C4-2B (cell line): ENCODE results near the gene FAT4.
A peak's percentile ranks its signal among the peaks of the same experiment; 100 is the strongest.

Source experiments
- H3K27ac ChIP-seq: fragments of 450-650 bp; 2 replicates; pipeline ENCODE4 v1.5.1; 2017
- ZFX ChIP-seq: fragments of 450-650 bp; IDR thresholded peaks from 2 replicates; pipeline ENCODE4 v1.6.1; 2017
- TF ChIP-seq, protein P1 (sequence below): fragments of 450-650 bp; conservative IDR thresholded peaks from 2 replicates; pipeline ENCODE4 v1.5.1; 2017; ENCODE audit warnings: mild to moderate bottlenecking

The FAT4 gene

DNA sequence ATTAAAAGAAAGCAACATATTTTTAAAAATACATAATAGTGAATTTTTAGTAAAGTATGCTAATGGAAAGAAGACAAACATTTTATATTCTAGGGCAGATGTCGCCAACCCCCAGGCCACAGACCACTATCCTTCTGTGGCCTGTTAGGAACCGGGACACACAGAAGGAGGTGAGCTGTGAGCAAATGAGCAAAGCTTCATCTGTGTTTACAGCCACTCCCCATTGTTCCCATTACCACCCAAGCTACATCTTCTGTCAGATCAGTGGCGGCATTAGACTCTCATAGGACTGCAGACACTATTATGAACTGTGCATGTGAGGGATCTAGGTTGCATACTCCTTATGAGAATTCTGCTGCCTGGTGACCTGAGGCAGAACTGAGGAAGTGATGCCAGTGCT, 37.0 kb upstream of the FAT4 start:
- no peak overlapping the region for H3K27ac ChIP-seq
- TF ChIP-seq, protein P1, sequence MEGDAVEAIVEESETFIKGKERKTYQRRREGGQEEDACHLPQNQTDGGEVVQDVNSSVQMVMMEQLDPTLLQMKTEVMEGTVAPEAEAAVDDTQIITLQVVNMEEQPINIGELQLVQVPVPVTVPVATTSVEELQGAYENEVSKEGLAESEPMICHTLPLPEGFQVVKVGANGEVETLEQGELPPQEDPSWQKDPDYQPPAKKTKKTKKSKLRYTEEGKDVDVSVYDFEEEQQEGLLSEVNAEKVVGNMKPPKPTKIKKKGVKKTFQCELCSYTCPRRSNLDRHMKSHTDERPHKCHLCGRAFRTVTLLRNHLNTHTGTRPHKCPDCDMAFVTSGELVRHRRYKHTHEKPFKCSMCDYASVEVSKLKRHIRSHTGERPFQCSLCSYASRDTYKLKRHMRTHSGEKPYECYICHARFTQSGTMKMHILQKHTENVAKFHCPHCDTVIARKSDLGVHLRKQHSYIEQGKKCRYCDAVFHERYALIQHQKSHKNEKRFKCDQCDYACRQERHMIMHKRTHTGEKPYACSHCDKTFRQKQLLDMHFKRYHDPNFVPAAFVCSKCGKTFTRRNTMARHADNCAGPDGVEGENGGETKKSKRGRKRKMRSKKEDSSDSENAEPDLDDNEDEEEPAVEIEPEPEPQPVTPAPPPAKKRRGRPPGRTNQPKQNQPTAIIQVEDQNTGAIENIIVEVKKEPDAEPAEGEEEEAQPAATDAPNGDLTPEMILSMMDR = no peak
- no peak for TF ChIP-seq ZFX

DNA sequence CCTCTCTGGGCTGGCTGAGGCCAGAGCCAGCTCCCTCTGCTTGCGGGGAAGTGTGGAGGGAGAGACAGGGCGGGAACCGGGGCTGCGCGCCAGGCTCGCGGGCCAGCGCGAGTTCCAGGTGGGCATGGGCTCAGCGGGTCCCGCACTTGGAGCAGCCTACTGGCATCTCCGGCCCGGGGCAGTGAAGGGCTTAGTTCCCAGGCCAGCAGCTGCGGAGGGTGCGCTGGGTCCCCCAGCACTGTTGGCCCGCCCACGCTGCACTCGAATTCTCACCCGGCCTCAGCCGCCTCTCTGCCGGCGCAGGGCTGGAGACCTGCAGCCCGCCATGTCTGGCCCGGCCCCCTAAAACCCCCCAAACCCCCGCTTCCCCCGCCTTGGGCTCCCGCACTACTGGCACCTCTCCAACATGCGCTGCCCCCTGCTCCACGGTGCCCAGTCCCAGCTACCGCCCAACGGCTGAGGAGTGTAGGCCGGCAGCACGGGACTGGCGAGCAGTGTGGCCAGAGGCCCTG, 33.8 kb upstream of the FAT4 start:
- H3K27ac ChIP-seq = no peak overlapping the region
- TF ChIP-seq ZFX = no peak
- TF ChIP-seq, protein P1 = no peak

DNA sequence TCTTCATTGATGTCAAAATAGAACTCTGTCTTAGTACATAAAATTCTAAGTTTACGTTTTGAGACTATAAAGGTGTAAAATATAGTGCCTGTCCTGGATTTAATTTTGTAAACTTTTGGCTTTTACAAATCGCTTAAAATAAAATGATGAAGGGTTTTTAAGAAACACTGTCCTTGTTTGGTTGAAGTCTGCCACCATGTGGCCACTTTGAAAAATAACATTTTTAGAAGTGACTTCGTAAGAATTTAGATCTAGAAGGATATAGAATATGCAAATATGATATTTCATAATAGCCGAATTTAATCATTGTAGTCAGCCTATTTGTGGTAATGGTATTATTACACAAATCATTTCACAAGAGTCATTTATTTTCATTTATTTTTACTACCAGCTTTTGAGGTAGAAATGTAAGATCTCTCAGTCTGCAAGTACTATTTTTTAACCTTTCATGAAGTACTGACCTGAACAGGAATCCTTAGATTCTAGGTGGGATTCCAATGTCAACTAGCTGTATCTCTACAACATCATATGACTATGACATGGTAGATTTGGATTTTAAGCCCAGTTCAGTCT, 31.0 kb upstream of the FAT4 start:
- H3K27ac ChIP-seq = no peak overlapping the region

DNA sequence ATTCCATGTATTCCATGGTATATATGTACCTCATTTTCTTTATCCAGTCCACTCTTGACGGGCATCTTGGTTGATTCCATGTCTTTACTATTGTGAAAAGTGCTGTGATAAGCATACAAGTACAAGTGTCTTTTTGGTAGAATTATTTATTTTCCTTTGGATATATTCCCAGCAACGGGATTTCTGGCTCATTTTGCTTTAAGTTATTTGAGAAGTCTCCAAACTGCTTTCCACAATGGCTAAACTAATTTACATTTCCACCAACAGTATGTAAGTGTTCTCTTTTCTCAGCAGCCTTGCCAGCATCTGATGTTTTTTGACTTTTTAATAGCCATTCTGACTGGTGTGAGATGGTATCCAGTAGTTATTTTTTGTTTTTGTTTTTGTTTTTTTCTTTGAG, 17.6 kb upstream of the FAT4 start:
- no peak for TF ChIP-seq ZFX
- TF ChIP-seq, protein P1 = no peak
- H3K27ac ChIP-seq = no peak overlapping the region

More for the DNA sequence above, 31.0 kb upstream of the FAT4 start:
- TF ChIP-seq ZFX = no peak
- TF ChIP-seq, protein P1 = peak; percentile 64

DNA sequence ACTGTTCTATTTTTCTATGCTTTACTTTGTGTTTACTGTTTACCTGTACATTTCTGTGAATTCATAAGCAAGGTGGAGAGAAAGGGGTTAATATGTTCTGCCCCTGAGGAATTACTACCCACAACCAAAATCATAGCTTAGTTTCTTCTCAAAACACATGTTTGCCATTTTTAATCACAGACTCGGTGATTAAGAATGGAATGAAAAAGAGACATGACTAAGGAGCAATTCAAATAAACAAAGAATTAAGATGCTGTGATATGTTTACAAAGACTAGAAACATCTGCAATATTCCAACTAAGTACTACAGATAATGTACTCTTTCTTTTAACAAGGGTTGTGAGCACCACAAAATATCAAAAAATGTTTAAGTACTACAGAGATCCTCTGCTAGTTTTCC, 11.7 kb upstream of the FAT4 start:
- TF ChIP-seq ZFX = no peak
- TF ChIP-seq, protein P1 = no peak
- H3K27ac ChIP-seq = no peak overlapping the region

DNA sequence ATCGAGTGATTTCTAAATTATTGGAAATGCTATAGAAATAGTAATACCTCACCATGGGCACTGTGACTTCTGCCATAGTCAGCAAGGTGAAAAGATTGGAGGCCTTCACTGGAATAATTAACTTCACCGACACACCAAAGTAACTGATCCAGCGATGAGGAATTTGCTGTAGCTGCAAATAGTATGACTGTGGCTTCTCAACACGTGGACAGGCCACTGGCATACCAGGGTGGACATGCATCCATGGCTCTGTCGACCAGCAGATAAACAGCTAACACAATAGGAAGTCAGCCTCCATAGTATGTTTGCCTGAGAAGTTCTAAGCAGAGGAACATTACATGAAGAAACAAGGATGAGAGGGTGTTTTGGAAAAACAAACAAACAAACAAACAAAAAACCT, 10.9 kb upstream of the FAT4 start:
- H3K27ac ChIP-seq = no peak overlapping the region
- TF ChIP-seq, protein P1 = no peak
- TF ChIP-seq ZFX = no peak

DNA sequence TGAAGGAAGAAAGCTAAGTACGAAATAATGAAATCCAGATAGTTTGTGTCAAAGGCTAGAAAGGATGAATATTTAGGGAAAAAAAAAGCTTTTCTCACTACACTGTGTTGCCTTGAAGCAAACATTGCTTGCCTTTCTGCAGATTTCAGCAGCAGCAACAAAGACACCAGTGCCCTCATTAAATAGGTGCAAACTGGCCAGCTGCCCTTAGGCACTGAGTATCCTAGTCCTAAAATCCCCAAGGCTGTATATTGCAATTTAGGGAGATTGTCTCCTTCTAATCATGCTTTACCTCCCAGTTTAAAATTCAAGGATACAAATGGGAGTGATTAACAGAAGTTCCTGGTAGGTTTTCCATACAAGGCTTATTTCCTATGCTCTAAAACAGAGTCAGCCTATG, 8.6 kb upstream of the FAT4 start:
- TF ChIP-seq ZFX = no peak
- TF ChIP-seq, protein P1 = no peak

More for the DNA sequence above, 8.6 kb upstream of the FAT4 start:
- H3K27ac ChIP-seq = no peak overlapping the region
